ENCODE measurements around the gene GRIK2. TPM values are rescaled to one million over a fixed set of nuclear protein-coding genes. Genes with fewer than 3 reads are reported as not detected.

Gene GRIK2
- total RNA-seq, 1 experiment from 2014 or later = 0.55 TPM

DNA sequence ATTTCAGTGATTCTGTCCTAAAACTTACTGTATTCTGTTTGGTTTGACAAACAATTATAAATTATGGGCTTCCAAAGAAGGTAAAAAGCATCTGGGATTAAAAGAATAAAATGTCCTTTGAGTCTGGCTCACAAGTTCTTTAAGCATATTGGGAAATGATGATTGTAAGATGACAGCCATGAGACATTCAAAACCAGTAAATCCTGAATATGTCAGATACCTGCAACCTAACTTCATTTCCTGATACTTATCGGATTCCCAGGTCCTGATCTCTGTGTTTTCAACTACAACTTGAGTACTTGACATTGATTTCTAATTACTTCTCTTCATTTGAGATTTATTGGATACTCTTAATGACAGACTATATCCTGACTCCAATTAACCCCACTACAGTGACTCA is 446.6 kb downstream of the GRIK2 start:
- Histone ChIP-seq H3K9ac (ENCODE audit: low read length) (no peak overlapping the region), H4K20me1 (ENCODE audit: low read length) (no peaks in the 10 kb centered on the region), H3K4me2 (ENCODE audit: low read length) (no peak overlapping the region), H2AFZ (ENCODE audit: low read length) (no peak overlapping the region), H3K9me3 (ENCODE audit: low read length) (no peaks in the 10 kb centered on the region), H3K9me2 (replicated peaks; ENCODE audit: low read length) (no peaks in the 10 kb centered on the region), H3K79me2 (ENCODE audit: low read length) (no peaks in the 10 kb centered on the region), H3F3A (ENCODE audit: low read length, unreplicated experiment) (no peaks in the 10 kb centered on the region), H3K36me3 (ENCODE audit: low read depth, low read length) (no peaks in the 10 kb centered on the region), H3K27ac (ENCODE audit: low read length) (no peak overlapping the region), H3K27me3 (ENCODE audit: low read length) (no peaks in the 10 kb centered on the region), H3K4me3 (ENCODE audit: low read length) (no peak overlapping the region), H3K4me1 (ENCODE audit: insufficient read depth, low read length) (no peaks in the 10 kb centered on the region)
- no TSS peak for BruUV-seq (replicated peaks)
- ChIA-PET POLR2A (ENCODE audit: unreplicated experiment) (no interaction called here), CTCF (no interaction called here)
- intact Hi-C loops (cut with micrococcal nuclease) = no loop called here
- ATAC-seq = no peak
- TF ChIP-seq EZH2phosphoT487 (IDR thresholded peaks at IDR 0.05; ENCODE audit: borderline replicate concordance, low read length) (no peak), EZH2 (IDR thresholded peaks at IDR 0.05; ENCODE audit: low read length, unreplicated experiment) (no peak)
- TF ChIP-seq, protein P1, sequence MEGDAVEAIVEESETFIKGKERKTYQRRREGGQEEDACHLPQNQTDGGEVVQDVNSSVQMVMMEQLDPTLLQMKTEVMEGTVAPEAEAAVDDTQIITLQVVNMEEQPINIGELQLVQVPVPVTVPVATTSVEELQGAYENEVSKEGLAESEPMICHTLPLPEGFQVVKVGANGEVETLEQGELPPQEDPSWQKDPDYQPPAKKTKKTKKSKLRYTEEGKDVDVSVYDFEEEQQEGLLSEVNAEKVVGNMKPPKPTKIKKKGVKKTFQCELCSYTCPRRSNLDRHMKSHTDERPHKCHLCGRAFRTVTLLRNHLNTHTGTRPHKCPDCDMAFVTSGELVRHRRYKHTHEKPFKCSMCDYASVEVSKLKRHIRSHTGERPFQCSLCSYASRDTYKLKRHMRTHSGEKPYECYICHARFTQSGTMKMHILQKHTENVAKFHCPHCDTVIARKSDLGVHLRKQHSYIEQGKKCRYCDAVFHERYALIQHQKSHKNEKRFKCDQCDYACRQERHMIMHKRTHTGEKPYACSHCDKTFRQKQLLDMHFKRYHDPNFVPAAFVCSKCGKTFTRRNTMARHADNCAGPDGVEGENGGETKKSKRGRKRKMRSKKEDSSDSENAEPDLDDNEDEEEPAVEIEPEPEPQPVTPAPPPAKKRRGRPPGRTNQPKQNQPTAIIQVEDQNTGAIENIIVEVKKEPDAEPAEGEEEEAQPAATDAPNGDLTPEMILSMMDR (conservative IDR thresholded peaks at IDR 0.05; ENCODE audit: low read depth, low read length) = no peak
- no peak for DNase-seq

DNA sequence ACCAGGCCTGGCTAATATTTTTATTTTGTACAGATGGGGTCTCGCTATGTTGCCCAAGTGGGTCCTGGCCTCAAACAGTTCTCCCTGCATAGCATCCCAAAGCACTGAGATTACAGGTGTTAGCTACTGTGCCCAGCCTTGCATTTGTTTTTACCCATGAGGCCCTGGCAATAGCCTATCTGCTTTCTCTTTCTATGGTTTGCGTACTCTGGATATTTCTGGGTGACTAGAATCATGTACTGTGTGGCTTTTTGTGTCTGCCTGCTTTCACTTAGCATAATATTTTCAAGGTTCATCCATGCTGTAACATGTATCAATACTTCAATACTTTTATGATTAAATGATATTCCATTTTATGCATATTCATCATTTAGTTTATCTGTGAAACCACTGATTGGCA is 451.7 kb downstream of the GRIK2 start:
- CTCF ChIA-PET = no interaction called here
- H3F3A ChIP-seq (ENCODE audit: low read length, unreplicated experiment) = no peaks in the 10 kb centered on the region
- H3K36me3 ChIP-seq (ENCODE audit: low read depth, low read length) = no peaks in the 10 kb centered on the region
- no peak overlapping the region for H3K4me2 ChIP-seq (ENCODE audit: low read length)
- H2AFZ ChIP-seq (ENCODE audit: low read length) = no peak overlapping the region
- no peaks in the 10 kb centered on the region for H3K27me3 ChIP-seq (ENCODE audit: low read length)
- intact Hi-C loops (cut with micrococcal nuclease) = no loop called here
- H3K9me2 ChIP-seq (replicated peaks; ENCODE audit: low read length) = no peaks in the 10 kb centered on the region
- no peaks in the 10 kb centered on the region for H3K4me1 ChIP-seq (ENCODE audit: insufficient read depth, low read length)
- TF ChIP-seq, protein P1 (conservative IDR thresholded peaks at IDR 0.05; ENCODE audit: low read depth, low read length) = no peak
- TF ChIP-seq EZH2phosphoT487 (IDR thresholded peaks at IDR 0.05; ENCODE audit: borderline replicate concordance, low read length) = no peak
- TF ChIP-seq EZH2 (IDR thresholded peaks at IDR 0.05; ENCODE audit: low read length, unreplicated experiment) = no peak
- H4K20me1 ChIP-seq (ENCODE audit: low read length) = no peaks in the 10 kb centered on the region
- POLR2A ChIA-PET (ENCODE audit: unreplicated experiment) = no interaction called here
- no peak overlapping the region for H3K9ac ChIP-seq (ENCODE audit: low read length)
- BruUV-seq (replicated peaks) = no TSS peak
- ATAC-seq (no peak), DNase-seq (no peak)
- H3K79me2 ChIP-seq (ENCODE audit: low read length) = no peaks in the 10 kb centered on the region
- no peak overlapping the region for H3K27ac ChIP-seq (ENCODE audit: low read length)
- no peaks in the 10 kb centered on the region for H3K9me3 ChIP-seq (ENCODE audit: low read length)
- no peak overlapping the region for H3K4me3 ChIP-seq (ENCODE audit: low read length)

DNA sequence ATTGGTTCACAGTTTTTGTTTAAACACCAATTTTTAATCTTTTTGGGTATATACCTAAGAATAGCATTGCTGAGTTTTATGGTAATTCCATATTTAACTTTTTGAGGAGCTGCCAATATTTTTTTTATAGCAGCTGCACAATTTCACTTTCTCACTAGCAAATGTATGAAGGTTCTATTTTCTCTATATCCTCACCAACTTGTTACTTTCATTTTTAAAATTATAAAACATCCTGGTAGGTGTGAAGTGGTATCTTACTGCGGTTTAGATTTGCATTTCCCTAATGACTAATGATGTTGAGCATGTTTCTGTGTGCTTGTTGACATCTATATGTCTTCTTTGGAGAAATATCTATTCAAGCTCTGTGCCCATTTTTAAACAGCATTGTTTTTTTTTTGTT is 452.1 kb downstream of the GRIK2 start:
- Histone ChIP-seq H3K9ac (ENCODE audit: low read length) (no peak overlapping the region), H4K20me1 (ENCODE audit: low read length) (no peaks in the 10 kb centered on the region), H3K27ac (ENCODE audit: low read length) (no peak overlapping the region), H3K4me3 (ENCODE audit: low read length) (no peak overlapping the region), H3K27me3 (ENCODE audit: low read length) (no peaks in the 10 kb centered on the region), H3F3A (ENCODE audit: low read length, unreplicated experiment) (no peaks in the 10 kb centered on the region), H3K9me3 (ENCODE audit: low read length) (no peaks in the 10 kb centered on the region), H3K79me2 (ENCODE audit: low read length) (no peaks in the 10 kb centered on the region), H3K9me2 (replicated peaks; ENCODE audit: low read length) (no peaks in the 10 kb centered on the region), H3K4me1 (ENCODE audit: insufficient read depth, low read length) (no peaks in the 10 kb centered on the region), H3K4me2 (ENCODE audit: low read length) (no peak overlapping the region), H3K36me3 (ENCODE audit: low read depth, low read length) (no peaks in the 10 kb centered on the region), H2AFZ (ENCODE audit: low read length) (no peak overlapping the region)
- ChIA-PET CTCF (no interaction called here), POLR2A (ENCODE audit: unreplicated experiment) (no interaction called here)
- no TSS peak for BruUV-seq (replicated peaks)
- DNase-seq (no peak), ATAC-seq (no peak)
- intact Hi-C loops (cut with micrococcal nuclease) = no loop called here
- TF ChIP-seq, protein P1 (conservative IDR thresholded peaks at IDR 0.05; ENCODE audit: low read depth, low read length) = no peak
- no peak for TF ChIP-seq EZH2 (IDR thresholded peaks at IDR 0.05; ENCODE audit: low read length, unreplicated experiment)
- TF ChIP-seq EZH2phosphoT487 (IDR thresholded peaks at IDR 0.05; ENCODE audit: borderline replicate concordance, low read length) = no peak
